AG20443 (cell line): ENCODE measurements around the gene GASK1A.
"Not testable (repeated sequence)": the region's sequence is repeated elsewhere in the genome, so short reads cannot be mapped to it uniquely, and the experiment has no call there.

Experiments
- DNase-seq: peaks from one replicate; pipeline ENCODE4 v3.0.0; 2012; ENCODE audit warnings: low spot score, mixed read lengths

Gene GASK1A

GRCh38 chr3:43032646-43033628, 53.8 kb downstream of the GASK1A start:
- no peak for DNase-seq

- no peak for DNase-seq
Measured at GRCh38 chr3:43034200-43034599, 55.1 kb downstream of the GASK1A start.

GRCh38 chr3:43034911-43035310, 55.8 kb downstream of the GASK1A start:
- no peak for DNase-seq

- DNase-seq: no peak
Measured at GRCh38 chr3:43035801-43036365, 56.8 kb downstream of the GASK1A start.

- DNase-seq: no peak
Measured at GRCh38 chr3:43036621-43037423, 57.7 kb downstream of the GASK1A start.

GRCh38 chr3:43038010-43038409, 58.9 kb downstream of the GASK1A start:
- DNase-seq: no peak

GRCh38 chr3:43041517-43041916, 62.4 kb downstream of the GASK1A start:
- no peak for DNase-seq

- DNase-seq: no peak
Measured at GRCh38 chr3:43043071-43043766, 64.1 kb downstream of the GASK1A start.

- DNase-seq: no peak
Measured at GRCh38 chr3:43043793-43044192, 64.7 kb downstream of the GASK1A start.

- DNase-seq: not testable (repeated sequence)
Measured at GRCh38 chr3:43045079-43045478, 66.0 kb downstream of the GASK1A start.

GRCh38 chr3:43046583-43046982, 67.5 kb downstream of the GASK1A start:
- DNase-seq: no peak

- no peak for DNase-seq
Measured at GRCh38 chr3:43048470-43048869, 69.4 kb downstream of the GASK1A start.

GRCh38 chr3:43053291-43053690, 74.2 kb downstream of the GASK1A start:
- DNase-seq: no peak

GRCh38 chr3:43054754-43055153, 75.6 kb downstream of the GASK1A start:
- no peak for DNase-seq

- no peak for DNase-seq
Measured at GRCh38 chr3:43055393-43055792, 76.3 kb downstream of the GASK1A start.

- DNase-seq: no peak
Measured at GRCh38 chr3:43055806-43056770, 77.0 kb downstream of the GASK1A start.

- DNase-seq: no peak
Measured at GRCh38 chr3:43059456-43059855, 80.3 kb downstream of the GASK1A start.

GRCh38 chr3:43061101-43061895, 82.2 kb downstream of the GASK1A start:
- DNase-seq: no peak

GRCh38 chr3:43062040-43062563, 83.0 kb downstream of the GASK1A start:
- no peak for DNase-seq
